SK-N-SH treated with all-trans-retinoic acid at 6 μM for 48 hours (cell line): ENCODE results near the gene RSPO4.

Experiments
- ATAC-seq: fragments of 200-7000 bp; cut with Tn5 transposase; 3 replicates; pipeline ENCODE4 v1.9.1; 2020; ENCODE audit warnings: mild to moderate bottlenecking, moderate library complexity
- ARNTL ChIP-seq: fragments of 450-650 bp; formaldehyde crosslinking; IDR thresholded peaks from 2 replicates; pipeline ENCODE4 v1.5.0; 2020; ENCODE audit warnings: low read depth, mild to moderate bottlenecking, moderate library complexity, borderline replicate concordance
- BACH2 ChIP-seq: fragments of 250-450 bp; sonication (Bioruptor Pico); IDR thresholded peaks from 2 replicates; pipeline ENCODE4 v1.9.0; 2021; ENCODE audit warnings: mild to moderate bottlenecking, borderline replicate concordance
- ESRRG ChIP-seq: fragments of 250-450 bp; sonication (Bioruptor Pico); IDR thresholded peaks from 2 replicates; pipeline ENCODE4 v1.6.1; 2021; ENCODE audit warnings: mild to moderate bottlenecking
- GLIS3 ChIP-seq: fragments of 250-450 bp; sonication (Bioruptor Pico); IDR thresholded peaks from 2 replicates; pipeline ENCODE4 v1.5.0; 2020; ENCODE audit warnings: mild to moderate bottlenecking, moderate library complexity
- ISL1 ChIP-seq: fragments of 250-450 bp; sonication (Bioruptor Pico); IDR thresholded peaks from 2 replicates; pipeline ENCODE4 v2.1.2; 2022; ENCODE audit warnings: mild to moderate bottlenecking, moderate library complexity
- OSR1 ChIP-seq: fragments of 250-450 bp; sonication (Bioruptor Pico); IDR thresholded peaks from 2 replicates; pipeline ENCODE4 v1.8.0; 2022; ENCODE audit warnings: moderate library complexity, mild to moderate bottlenecking, inconsistent platforms
- PPARA ChIP-seq: fragments of 250-450 bp; sonication (Bioruptor Pico); IDR thresholded peaks from 2 replicates; pipeline ENCODE4 v1.5.0; 2020; ENCODE audit warnings: mild to moderate bottlenecking, borderline replicate concordance
- RARB ChIP-seq: fragments of 250-450 bp; sonication (Bioruptor Pico); IDR thresholded peaks from 2 replicates; pipeline ENCODE4 v1.8.0; 2021; ENCODE audit warnings: mild to moderate bottlenecking, moderate library complexity
- TCF4 ChIP-seq: fragments of 250-450 bp; sonication (Bioruptor Pico); IDR thresholded peaks from 2 replicates; pipeline ENCODE4 v1.8.0; 2021; ENCODE audit warnings: mild to moderate bottlenecking, moderate library complexity, borderline replicate concordance
- ZC3H10 ChIP-seq: fragments of 250-450 bp; sonication (Bioruptor Pico); IDR thresholded peaks from 2 replicates; pipeline ENCODE4 v1.5.1; 2021; ENCODE audit warnings: mild to moderate bottlenecking, moderate library complexity
- ZFP30 ChIP-seq: fragments of 450-650 bp; formaldehyde crosslinking; IDR thresholded peaks from 2 replicates; pipeline ENCODE4 v1.5.0; 2022; ENCODE audit warnings: mild to moderate bottlenecking, moderate library complexity
- ZNF8 ChIP-seq: fragments of 450-650 bp; formaldehyde crosslinking; IDR thresholded peaks from 2 replicates; pipeline ENCODE4 v1.5.0; 2020; ENCODE audit warnings: mild to moderate bottlenecking, moderate library complexity
- TF ChIP-seq, protein P1 (sequence below): fragments of 250-450 bp; sonication (Bioruptor Pico); IDR thresholded peaks from 2 replicates; pipeline ENCODE4 v1.5.0; 2020; ENCODE audit warnings: mild to moderate bottlenecking, moderate library complexity
- TF ChIP-seq, protein P2 (sequence below): fragments of 250-450 bp; sonication (Bioruptor Pico); IDR thresholded peaks from 2 replicates; pipeline ENCODE4 v1.8.0; 2020; ENCODE audit warnings: mild to moderate bottlenecking, moderate library complexity, borderline replicate concordance
- TF ChIP-seq, protein P3 (sequence below): fragments of 250-450 bp; sonication (Bioruptor Pico); IDR thresholded peaks from 2 replicates; pipeline ENCODE4 v1.5.1; 2021; ENCODE audit warnings: mild to moderate bottlenecking, moderate library complexity

The RSPO4 gene

DNA sequence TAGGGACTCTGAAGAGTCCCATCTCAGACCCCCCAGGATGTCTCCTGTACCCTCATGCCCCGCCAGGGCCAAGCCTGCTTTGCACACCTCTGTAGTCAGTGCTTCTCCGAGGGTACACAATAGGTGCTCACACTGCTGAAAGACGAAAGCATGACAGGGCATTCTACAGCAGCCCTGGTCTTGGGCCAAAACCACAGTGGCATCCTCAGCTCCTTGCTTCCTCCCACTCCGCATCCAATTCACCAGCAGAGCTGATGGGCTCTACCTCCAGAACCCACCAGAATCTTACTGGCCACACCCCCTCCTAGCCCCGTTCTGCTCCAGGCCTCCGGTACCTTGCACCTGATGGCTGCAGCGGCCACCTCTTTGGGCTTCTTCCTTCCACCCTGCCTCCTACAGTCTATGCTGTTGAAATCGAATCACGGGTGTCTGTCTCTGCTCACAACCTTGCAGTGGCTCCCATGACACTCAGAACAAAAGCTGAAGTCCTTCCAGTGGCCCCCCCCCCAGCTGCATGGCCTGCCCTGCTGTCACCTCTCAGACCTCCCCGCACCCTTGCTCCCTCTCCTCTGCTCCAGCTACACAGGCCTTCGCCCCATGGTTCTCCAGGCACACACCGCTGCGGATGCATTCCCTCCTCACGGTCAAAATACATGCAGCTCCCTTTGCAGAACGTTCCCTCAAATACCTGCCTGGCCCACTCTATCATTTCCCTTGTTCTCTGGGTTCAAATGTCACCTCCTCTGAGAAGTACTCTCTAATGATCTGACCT, 87.2 kb downstream of the RSPO4 start:
- TF ChIP-seq, protein P1, sequence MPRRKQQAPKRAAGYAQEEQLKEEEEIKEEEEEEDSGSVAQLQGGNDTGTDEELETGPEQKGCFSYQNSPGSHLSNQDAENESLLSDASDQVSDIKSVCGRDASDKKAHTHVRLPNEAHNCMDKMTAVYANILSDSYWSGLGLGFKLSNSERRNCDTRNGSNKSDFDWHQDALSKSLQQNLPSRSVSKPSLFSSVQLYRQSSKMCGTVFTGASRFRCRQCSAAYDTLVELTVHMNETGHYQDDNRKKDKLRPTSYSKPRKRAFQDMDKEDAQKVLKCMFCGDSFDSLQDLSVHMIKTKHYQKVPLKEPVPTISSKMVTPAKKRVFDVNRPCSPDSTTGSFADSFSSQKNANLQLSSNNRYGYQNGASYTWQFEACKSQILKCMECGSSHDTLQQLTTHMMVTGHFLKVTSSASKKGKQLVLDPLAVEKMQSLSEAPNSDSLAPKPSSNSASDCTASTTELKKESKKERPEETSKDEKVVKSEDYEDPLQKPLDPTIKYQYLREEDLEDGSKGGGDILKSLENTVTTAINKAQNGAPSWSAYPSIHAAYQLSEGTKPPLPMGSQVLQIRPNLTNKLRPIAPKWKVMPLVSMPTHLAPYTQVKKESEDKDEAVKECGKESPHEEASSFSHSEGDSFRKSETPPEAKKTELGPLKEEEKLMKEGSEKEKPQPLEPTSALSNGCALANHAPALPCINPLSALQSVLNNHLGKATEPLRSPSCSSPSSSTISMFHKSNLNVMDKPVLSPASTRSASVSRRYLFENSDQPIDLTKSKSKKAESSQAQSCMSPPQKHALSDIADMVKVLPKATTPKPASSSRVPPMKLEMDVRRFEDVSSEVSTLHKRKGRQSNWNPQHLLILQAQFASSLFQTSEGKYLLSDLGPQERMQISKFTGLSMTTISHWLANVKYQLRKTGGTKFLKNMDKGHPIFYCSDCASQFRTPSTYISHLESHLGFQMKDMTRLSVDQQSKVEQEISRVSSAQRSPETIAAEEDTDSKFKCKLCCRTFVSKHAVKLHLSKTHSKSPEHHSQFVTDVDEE (CRISPR knock-in tag) = no peak
- TF ChIP-seq ZNF8 (CRISPR knock-in tag) (no peak), BACH2 (CRISPR knock-in tag) (no peak), ISL1 (CRISPR knock-in tag) (no peak), ZC3H10 (no peak), ZFP30 (no peak), TCF4 (CRISPR knock-in tag) (no peak)
- no peak for ATAC-seq

- no peak for ATAC-seq
- TF ChIP-seq ARNTL (CRISPR knock-in tag) = no peak
- no peak for TF ChIP-seq ISL1 (CRISPR knock-in tag)
Observed at GRCh38 chr20:913306-913849, 88.7 kb downstream of the RSPO4 start.

GRCh38 chr20:911882-912600, 90.1 kb downstream of the RSPO4 start:
- no peak for TF ChIP-seq GLIS3
- no peak for TF ChIP-seq ZFP30
- TF ChIP-seq, protein P2, sequence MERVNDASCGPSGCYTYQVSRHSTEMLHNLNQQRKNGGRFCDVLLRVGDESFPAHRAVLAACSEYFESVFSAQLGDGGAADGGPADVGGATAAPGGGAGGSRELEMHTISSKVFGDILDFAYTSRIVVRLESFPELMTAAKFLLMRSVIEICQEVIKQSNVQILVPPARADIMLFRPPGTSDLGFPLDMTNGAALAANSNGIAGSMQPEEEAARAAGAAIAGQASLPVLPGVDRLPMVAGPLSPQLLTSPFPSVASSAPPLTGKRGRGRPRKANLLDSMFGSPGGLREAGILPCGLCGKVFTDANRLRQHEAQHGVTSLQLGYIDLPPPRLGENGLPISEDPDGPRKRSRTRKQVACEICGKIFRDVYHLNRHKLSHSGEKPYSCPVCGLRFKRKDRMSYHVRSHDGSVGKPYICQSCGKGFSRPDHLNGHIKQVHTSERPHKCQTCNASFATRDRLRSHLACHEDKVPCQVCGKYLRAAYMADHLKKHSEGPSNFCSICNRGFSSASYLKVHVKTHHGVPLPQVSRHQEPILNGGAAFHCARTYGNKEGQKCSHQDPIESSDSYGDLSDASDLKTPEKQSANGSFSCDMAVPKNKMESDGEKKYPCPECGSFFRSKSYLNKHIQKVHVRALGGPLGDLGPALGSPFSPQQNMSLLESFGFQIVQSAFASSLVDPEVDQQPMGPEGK (CRISPR knock-in tag) = no peak
- TF ChIP-seq TCF4 (CRISPR knock-in tag) = no peak
- TF ChIP-seq, protein P1 (CRISPR knock-in tag) = no peak
- no peak for TF ChIP-seq PPARA
- TF ChIP-seq, protein P3, sequence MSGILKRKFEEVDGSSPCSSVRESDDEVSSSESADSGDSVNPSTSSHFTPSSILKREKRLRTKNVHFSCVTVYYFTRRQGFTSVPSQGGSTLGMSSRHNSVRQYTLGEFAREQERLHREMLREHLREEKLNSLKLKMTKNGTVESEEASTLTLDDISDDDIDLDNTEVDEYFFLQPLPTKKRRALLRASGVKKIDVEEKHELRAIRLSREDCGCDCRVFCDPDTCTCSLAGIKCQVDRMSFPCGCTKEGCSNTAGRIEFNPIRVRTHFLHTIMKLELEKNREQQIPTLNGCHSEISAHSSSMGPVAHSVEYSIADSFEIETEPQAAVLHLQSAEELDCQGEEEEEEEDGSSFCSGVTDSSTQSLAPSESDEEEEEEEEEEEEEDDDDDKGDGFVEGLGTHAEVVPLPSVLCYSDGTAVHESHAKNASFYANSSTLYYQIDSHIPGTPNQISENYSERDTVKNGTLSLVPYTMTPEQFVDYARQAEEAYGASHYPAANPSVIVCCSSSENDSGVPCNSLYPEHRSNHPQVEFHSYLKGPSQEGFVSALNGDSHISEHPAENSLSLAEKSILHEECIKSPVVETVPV (CRISPR knock-in tag) = no peak
- TF ChIP-seq, all 23 proteins: peak for 0
- no peak for ATAC-seq

- no peak for ATAC-seq
- TF ChIP-seq TCF4 (CRISPR knock-in tag) = no peak
- TF ChIP-seq, protein P3 (CRISPR knock-in tag) = no peak
- no peak for TF ChIP-seq RARB (CRISPR knock-in tag)
- TF ChIP-seq ISL1 (CRISPR knock-in tag) = no peak
- no peak for TF ChIP-seq ZFP30
- TF ChIP-seq ARNTL (CRISPR knock-in tag) = no peak
- no peak for TF ChIP-seq ESRRG (CRISPR knock-in tag)
- no peak for TF ChIP-seq OSR1 (CRISPR knock-in tag)
- no peak for TF ChIP-seq BACH2 (CRISPR knock-in tag)
- TF ChIP-seq, protein P2 (CRISPR knock-in tag) = no peak
- no peak for TF ChIP-seq GLIS3
- no peak for TF ChIP-seq ZNF8 (CRISPR knock-in tag)
Observed at GRCh38 chr20:910870-911770, 91.0 kb downstream of the RSPO4 start.
